Measurements from ENCODE around the gene BTBD16.

- TF ChIP-seq, protein P1, sequence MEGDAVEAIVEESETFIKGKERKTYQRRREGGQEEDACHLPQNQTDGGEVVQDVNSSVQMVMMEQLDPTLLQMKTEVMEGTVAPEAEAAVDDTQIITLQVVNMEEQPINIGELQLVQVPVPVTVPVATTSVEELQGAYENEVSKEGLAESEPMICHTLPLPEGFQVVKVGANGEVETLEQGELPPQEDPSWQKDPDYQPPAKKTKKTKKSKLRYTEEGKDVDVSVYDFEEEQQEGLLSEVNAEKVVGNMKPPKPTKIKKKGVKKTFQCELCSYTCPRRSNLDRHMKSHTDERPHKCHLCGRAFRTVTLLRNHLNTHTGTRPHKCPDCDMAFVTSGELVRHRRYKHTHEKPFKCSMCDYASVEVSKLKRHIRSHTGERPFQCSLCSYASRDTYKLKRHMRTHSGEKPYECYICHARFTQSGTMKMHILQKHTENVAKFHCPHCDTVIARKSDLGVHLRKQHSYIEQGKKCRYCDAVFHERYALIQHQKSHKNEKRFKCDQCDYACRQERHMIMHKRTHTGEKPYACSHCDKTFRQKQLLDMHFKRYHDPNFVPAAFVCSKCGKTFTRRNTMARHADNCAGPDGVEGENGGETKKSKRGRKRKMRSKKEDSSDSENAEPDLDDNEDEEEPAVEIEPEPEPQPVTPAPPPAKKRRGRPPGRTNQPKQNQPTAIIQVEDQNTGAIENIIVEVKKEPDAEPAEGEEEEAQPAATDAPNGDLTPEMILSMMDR (IDR thresholded peaks at IDR 0.05), result no peak
- peak in 1 of 4 donors; percentile 30 for TF ChIP-seq POLR2AphosphoS5 (IDR thresholded peaks at IDR 0.05)
- TF ChIP-seq POLR2A (IDR thresholded peaks at IDR 0.05), result no peak
These were observed 17.2 kb downstream of the BTBD16 start for GRCh38 chr10:122288262-122288661.

Measured in sigmoid colon (tissue), 4 donors.